Bladder microvascular endothelial cell (primary cell): ENCODE results near the gene PCNX4. TPM values are rescaled to one million over a fixed set of nuclear protein-coding genes. Genes with fewer than 3 reads are reported as not detected.

Source experiments
- total RNA-seq: library from RNA; depleted of rRNA; stranded (reverse); fragments of >200 nt; gene quantifications from 2 replicates; pipeline ENCODE4 v1.2.3, GENCODE V29; 2014

PCNX4 gene
- total RNA-seq, result 30.0 and 140 TPM in 2 replicates

DNA sequence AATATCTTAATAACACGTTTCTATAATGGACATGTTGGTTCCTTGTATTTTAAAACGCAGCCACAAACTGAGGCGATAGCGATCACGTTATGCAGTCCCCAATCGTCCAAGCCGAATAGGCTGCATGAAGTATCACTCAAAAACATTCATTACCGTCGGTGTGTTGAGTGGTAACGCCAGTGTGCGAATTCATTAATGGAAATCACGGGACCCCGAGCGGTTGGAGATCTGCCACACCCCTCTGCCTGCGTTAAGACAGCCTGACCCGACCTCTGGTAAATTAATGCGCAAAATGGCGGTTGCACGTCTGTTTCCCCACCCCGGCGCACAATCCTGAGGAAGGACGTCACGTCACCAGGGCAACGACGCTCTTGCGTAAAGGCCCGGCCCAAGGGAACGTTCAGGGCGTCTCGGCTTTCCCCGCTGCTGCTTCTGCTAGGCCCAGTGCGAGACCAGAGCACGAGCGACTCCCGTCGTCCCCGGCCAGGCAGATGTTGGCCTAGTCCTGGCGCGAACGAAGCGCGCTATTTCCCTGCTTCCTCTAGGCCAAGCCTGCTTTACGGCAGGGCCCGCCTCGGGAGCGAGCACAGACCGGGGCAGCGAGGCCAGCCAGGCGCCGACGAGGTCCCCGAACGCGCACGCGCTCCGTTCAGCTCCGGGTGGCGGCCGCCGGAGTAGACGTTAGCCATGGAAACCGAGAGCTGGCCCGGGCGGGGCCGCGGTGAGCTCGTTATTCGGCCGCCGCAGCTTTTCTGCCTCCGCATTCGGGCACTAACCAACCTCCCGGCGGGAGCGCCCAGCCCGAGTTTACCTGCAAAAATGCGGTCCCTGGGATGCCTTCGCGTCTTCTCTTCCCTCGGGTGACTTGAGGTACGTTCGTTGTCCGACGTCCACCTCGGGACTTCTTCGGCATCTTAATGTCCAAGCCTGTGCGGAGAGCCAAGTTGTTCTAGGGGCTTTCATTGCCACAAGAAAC is at the start of gene PCNX4:
PCNX4 (plus strand) TSS at position 374 of the 976 bp plus-strand sequence. CDS start 15,716 bp downstream, outside the sequence.

DNA sequence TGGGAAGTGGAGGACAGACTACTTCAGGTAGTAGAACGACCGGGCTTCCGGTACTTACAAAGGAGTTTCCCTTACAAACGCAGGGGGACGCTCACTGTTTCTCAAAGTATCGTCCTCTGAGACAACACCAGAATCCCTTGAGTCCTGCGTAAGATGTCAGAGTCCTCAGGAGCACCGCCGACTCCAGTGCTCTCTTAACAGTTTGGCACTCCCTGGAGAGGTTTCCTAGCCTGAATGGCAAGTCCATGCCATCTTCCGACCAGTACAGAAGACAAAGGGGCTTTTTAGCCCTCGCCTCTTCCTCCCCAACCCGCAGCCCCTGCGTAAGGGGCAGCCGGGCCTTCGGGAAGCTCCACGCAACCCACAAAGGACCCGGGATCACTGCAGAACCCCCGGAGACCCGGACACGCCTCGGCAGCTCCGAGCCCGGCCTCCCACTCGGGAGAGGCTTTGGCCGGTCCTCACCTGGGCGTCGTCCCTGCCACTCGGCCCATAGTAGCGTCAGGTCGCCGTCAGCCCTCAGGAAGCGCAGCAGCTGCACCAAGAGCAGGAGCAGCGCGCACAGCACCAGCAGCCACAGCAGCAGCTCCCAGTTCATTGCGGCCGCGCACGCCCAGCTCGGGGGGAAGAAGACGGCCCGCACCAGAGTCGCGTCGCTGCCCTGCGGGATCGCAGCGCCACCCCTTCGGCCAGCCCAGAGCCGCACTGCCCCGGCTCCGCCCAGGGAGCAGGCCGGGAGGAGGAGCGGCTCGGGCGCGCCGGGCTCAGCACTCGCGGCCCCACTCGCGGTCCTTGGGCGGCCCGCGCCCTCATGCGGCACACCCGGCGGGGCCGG is 73.2 kb downstream of the PCNX4 start, which contains the start of gene DHRS7:
DHRS7 (minus strand) TSS at position 687 of the 835 bp plus-strand sequence; CDS start at position 598, 89 bp downstream.

Other genes with a start within 250 kb of the PCNX4 start
- 0.06 and 0.16 TPM in 2 replicates for gene RTN1, start 221.1 kb upstream of the PCNX4 start, total RNA-seq
- not detected in 2 replicates for gene LRRC9, start 171.8 kb upstream of the PCNX4 start, total RNA-seq
- gene DHRS7, start 73.5 kb downstream of the PCNX4 start, total RNA-seq, result 92.6 and 163 TPM in 2 replicates
- gene PPM1A, start 157.3 kb downstream of the PCNX4 start, total RNA-seq, result 11.5 and 46.6 TPM in 2 replicates